ENCODE data around the gene PCSK1. TPM values are rescaled to one million over a fixed set of nuclear protein-coding genes. Genes with fewer than 3 reads are reported as not detected.

PCSK1 gene
- total RNA-seq, 1 donor from 2014 or later: 0.41 TPM

GRCh38 chr5:96459313-96460121 lies 26.5 kb upstream of the PCSK1 start:
- no peaks in the 10 kb centered on the region for H3K9me3 Mint-ChIP-seq (ENCODE audit: unreplicated experiment)
- H3K4me1 Mint-ChIP-seq (ENCODE audit: unreplicated experiment): peaks cover 3% of the 10 kb centered on the region
- H3K27ac Mint-ChIP-seq (ENCODE audit: unreplicated experiment): no peak overlapping the region
- no peaks in the 10 kb centered on the region for H3K36me3 Mint-ChIP-seq (ENCODE audit: low read depth, unreplicated experiment)
- no peaks in the 10 kb centered on the region for H3K27me3 Mint-ChIP-seq (ENCODE audit: unreplicated experiment)
- no peak for DNase-seq (ENCODE audit: low spot score)
- no peak overlapping the region for H3K4me3 Mint-ChIP-seq (ENCODE audit: unreplicated experiment)
- no peak for TF ChIP-seq CTCF (IDR thresholded peaks at IDR 0.05; ENCODE audit: unreplicated experiment)

- no peak for DNase-seq (ENCODE audit: low spot score)
- Mint-ChIP-seq H3K27ac (ENCODE audit: unreplicated experiment) (no peak overlapping the region), H3K27me3 (ENCODE audit: unreplicated experiment) (no peaks in the 10 kb centered on the region), H3K4me1 (ENCODE audit: unreplicated experiment) (no peaks in the 10 kb centered on the region), H3K36me3 (ENCODE audit: low read depth, unreplicated experiment) (no peaks in the 10 kb centered on the region), H3K9me3 (ENCODE audit: unreplicated experiment) (no peaks in the 10 kb centered on the region), H3K4me3 (ENCODE audit: unreplicated experiment) (no peak overlapping the region)
- TF ChIP-seq CTCF (IDR thresholded peaks at IDR 0.05; ENCODE audit: unreplicated experiment): no peak
Measured at GRCh38 chr5:96458176-96458575, 25.1 kb upstream of the PCSK1 start.

GRCh38 chr5:96455789-96456188 lies 22.7 kb upstream of the PCSK1 start:
- Mint-ChIP-seq H3K4me1 (ENCODE audit: unreplicated experiment) (no peaks in the 10 kb centered on the region), H3K4me3 (ENCODE audit: unreplicated experiment) (no peak overlapping the region), H3K27ac (ENCODE audit: unreplicated experiment) (no peak overlapping the region), H3K27me3 (ENCODE audit: unreplicated experiment) (no peaks in the 10 kb centered on the region), H3K36me3 (ENCODE audit: low read depth, unreplicated experiment) (no peaks in the 10 kb centered on the region), H3K9me3 (ENCODE audit: unreplicated experiment) (no peaks in the 10 kb centered on the region)
- TF ChIP-seq CTCF (IDR thresholded peaks at IDR 0.05; ENCODE audit: unreplicated experiment): no peak
- DNase-seq (ENCODE audit: low spot score): no peak

GRCh38 chr5:96453394-96453793 lies 20.3 kb upstream of the PCSK1 start:
- TF ChIP-seq CTCF (IDR thresholded peaks at IDR 0.05; ENCODE audit: unreplicated experiment): no peak
- Mint-ChIP-seq H3K4me3 (ENCODE audit: unreplicated experiment) (no peak overlapping the region), H3K36me3 (ENCODE audit: low read depth, unreplicated experiment) (no peaks in the 10 kb centered on the region), H3K27ac (ENCODE audit: unreplicated experiment) (no peak overlapping the region), H3K27me3 (ENCODE audit: unreplicated experiment) (no peaks in the 10 kb centered on the region), H3K4me1 (ENCODE audit: unreplicated experiment) (no peaks in the 10 kb centered on the region), H3K9me3 (ENCODE audit: unreplicated experiment) (no peaks in the 10 kb centered on the region)
- DNase-seq (ENCODE audit: low spot score): no peak

GRCh38 chr5:96447949-96448348 lies 14.9 kb upstream of the PCSK1 start:
- no peaks in the 10 kb centered on the region for H3K27me3 Mint-ChIP-seq (ENCODE audit: unreplicated experiment)
- H3K36me3 Mint-ChIP-seq (ENCODE audit: low read depth, unreplicated experiment): no peaks in the 10 kb centered on the region
- no peak for DNase-seq (ENCODE audit: low spot score)
- no peak overlapping the region for H3K4me3 Mint-ChIP-seq (ENCODE audit: unreplicated experiment)
- TF ChIP-seq CTCF (IDR thresholded peaks at IDR 0.05; ENCODE audit: unreplicated experiment): no peak
- H3K9me3 Mint-ChIP-seq (ENCODE audit: unreplicated experiment): no peaks in the 10 kb centered on the region
- H3K27ac Mint-ChIP-seq (ENCODE audit: unreplicated experiment): no peak overlapping the region
- no peaks in the 10 kb centered on the region for H3K4me1 Mint-ChIP-seq (ENCODE audit: unreplicated experiment)

Measured in endothelial cell (in vitro differentiated cells).